ENCODE results near the gene CTNNA2.
"Not testable (repeated sequence)": the region's sequence is repeated elsewhere in the genome, so short reads cannot be mapped to it uniquely, and the experiment has no call there.

The CTNNA2 gene

GRCh38 chr2:80187156-80187555 lies 674.3 kb downstream of the CTNNA2 start:
- no peak for TF ChIP-seq CTCF (IDR thresholded peaks at IDR 0.05; ENCODE audit: low read depth, low read length)

GRCh38 chr2:80190166-80190565 lies 677.3 kb downstream of the CTNNA2 start:
- no peak for TF ChIP-seq CTCF (IDR thresholded peaks at IDR 0.05; ENCODE audit: low read depth, low read length)
- no peak for DNase-seq (ENCODE audit: extremely low read depth, low read depth)

More at GRCh38 chr2:80187156-80187555, 674.3 kb downstream of the CTNNA2 start:
- no peak for DNase-seq (ENCODE audit: extremely low read depth, low read depth)

GRCh38 chr2:80193566-80193965 lies 680.7 kb downstream of the CTNNA2 start:
- DNase-seq (ENCODE audit: extremely low read depth, low read depth), result no peak
- TF ChIP-seq CTCF (IDR thresholded peaks at IDR 0.05; ENCODE audit: low read depth, low read length), result no peak

- no peak for TF ChIP-seq CTCF (IDR thresholded peaks at IDR 0.05; ENCODE audit: low read depth, low read length)
- no peak for DNase-seq (ENCODE audit: extremely low read depth, low read depth)
Observed at GRCh38 chr2:80195034-80195433, 682.2 kb downstream of the CTNNA2 start.

GRCh38 chr2:80198042-80198441 lies 685.2 kb downstream of the CTNNA2 start:
- DNase-seq (ENCODE audit: extremely low read depth, low read depth), result no peak

GRCh38 chr2:80199504-80199903 lies 686.7 kb downstream of the CTNNA2 start:
- TF ChIP-seq CTCF (IDR thresholded peaks at IDR 0.05; ENCODE audit: low read depth, low read length), result no peak
- no peak for DNase-seq (ENCODE audit: extremely low read depth, low read depth)

More at GRCh38 chr2:80198042-80198441, 685.2 kb downstream of the CTNNA2 start:
- no peak for TF ChIP-seq CTCF (IDR thresholded peaks at IDR 0.05; ENCODE audit: low read depth, low read length)

GRCh38 chr2:80203929-80204328 lies 691.1 kb downstream of the CTNNA2 start:
- not testable (repeated sequence) for DNase-seq (ENCODE audit: extremely low read depth, low read depth)

- DNase-seq (ENCODE audit: extremely low read depth, low read depth), result no peak
- no peak for TF ChIP-seq CTCF (IDR thresholded peaks at IDR 0.05; ENCODE audit: low read depth, low read length)
Observed at GRCh38 chr2:80205498-80205897, 692.6 kb downstream of the CTNNA2 start.
